IMR-90 (cell line): ENCODE data around the gene RASGRF2.

Experiments used
- MAFK ChIP-seq: IDR thresholded peaks from 2 replicates; pipeline ENCODE4 v1.6.1; 2012; ENCODE audit warnings: low read depth, low read length, improper control_type of control experiment
- MXI1 ChIP-seq: IDR thresholded peaks from 2 replicates; pipeline ENCODE4 v1.6.1; 2012; ENCODE audit warnings: low read depth, mild to moderate bottlenecking, low read length, moderate library complexity, borderline replicate concordance
- POLR2A ChIP-seq: IDR thresholded peaks from 2 replicates; pipeline ENCODE4 v1.6.1; 2012; ENCODE audit warnings: mild to moderate bottlenecking, low read depth, low read length
- SMC3 ChIP-seq: fragments of 150-350 bp; IDR thresholded peaks from 2 replicates; pipeline ENCODE4 v1.6.1; 2016; ENCODE audit warnings: low read depth, mild to moderate bottlenecking, antibody characterized with exemption, low read length, moderate library complexity
- USF2 ChIP-seq: fragments of 150-350 bp; IDR thresholded peaks from 2 replicates; pipeline ENCODE4 v1.6.1; 2017; ENCODE audit warnings: mild to moderate bottlenecking, antibody characterized with exemption, low read length, low read depth

GRCh38 chr5:80957031-80957761 lies 3.0 kb upstream of the RASGRF2 start:
- TF ChIP-seq POLR2A (no peak), SMC3 (no peak), USF2 (no peak), MAFK (no peak), MXI1 (no peak)
